ENCODE measurements around the gene VPS25. TPM values are rescaled to one million over a fixed set of nuclear protein-coding genes. Genes with fewer than 3 reads are reported as not detected.

Gene VPS25
- total and polyA plus RNA-seq, 9 of the 15 experiments (the other 6 are each of a cell fraction or from before 2014, with no cell fraction given), result 123 to 352 (median 180) TPM

GRCh38 chr17:42743595-42744282, 29.5 kb upstream of the VPS25 start (continued):
- TF ChIP-seq MAZ (CRISPR knock-in tag; conservative IDR thresholded peaks at IDR 0.05 in 1 of 2, IDR thresholded peaks at IDR 0.05 in 1 of 2) (0 out of 4 replicates have a peak, but pooled peaks of 1 of the 2 experiments have one; percentile 22), PHF8 (IDR thresholded peaks at IDR 0.05; ENCODE audit: borderline replicate concordance, low read length) (no peak), E2F1 (CRISPR knock-in tag; IDR thresholded peaks at IDR 0.05) (no peak), SMARCA5 (IDR thresholded peaks at IDR 0.05) (no peak), KDM2B (CRISPR knock-in tag; IDR thresholded peaks at IDR 0.05) (no peak), TAL1 (IDR thresholded peaks at IDR 0.05) (peak; percentile 95), HDAC2 (IDR thresholded peaks at IDR 0.05) (peak; percentile 43; the same call in 1 of the 2 replicates), ETS1 (conservative IDR thresholded peaks at IDR 0.05; ENCODE audit: control insufficient read depth, low read depth, low read length) (no peak), RBBP5 (IDR thresholded peaks at IDR 0.05; ENCODE audit: borderline replicate concordance, insufficient read depth, low read length, poor library complexity, severe bottlenecking) (peak; percentile 54), ZNF311 (CRISPR knock-in tag; IDR thresholded peaks at IDR 0.05) (no peak), ZNF124 (CRISPR knock-in tag; IDR thresholded peaks at IDR 0.05) (no peak), TAF15 (IDR thresholded peaks at IDR 0.05; ENCODE audit: low read depth, low read length) (no peak), ZC3H11A (IDR thresholded peaks at IDR 0.05; ENCODE audit: low read depth, low read length) (no peak), EP400 (IDR thresholded peaks at IDR 0.05) (peak; percentile 47; the same call in 1 of the 2 replicates), ZEB2 (IDR thresholded peaks at IDR 0.05) (peak; percentile 73), ARID3A (IDR thresholded peaks at IDR 0.05; ENCODE audit: borderline replicate concordance, low read depth, low read length) (peak; percentile 58; the same call in 1 of the 2 replicates), ZNF589 (CRISPR knock-in tag; IDR thresholded peaks at IDR 0.05; ENCODE audit: low read depth) (no peak), SIRT6 (IDR thresholded peaks at IDR 0.05; ENCODE audit: low read depth, low read length) (no peak), FOSL1 (tag; conservative IDR thresholded peaks at IDR 0.05) (peak; percentile 41; the same call in 1 of the 2 replicates), NR2C2 (CRISPR knock-in tag; IDR thresholded peaks at IDR 0.05) (no peak), NR2C2 (tag; IDR thresholded peaks at IDR 0.05) (no peak), ATF7 (IDR thresholded peaks at IDR 0.05) (peak; percentile 21; the same call in 1 of the 2 replicates), SOX6 (IDR thresholded peaks at IDR 0.05) (peak; percentile 93), ZNF57 (CRISPR knock-in tag; IDR thresholded peaks at IDR 0.05) (no peak), CBX3 (IDR thresholded peaks at IDR 0.05; ENCODE audit: borderline replicate concordance in 1 of 2, low read length in 2 of 2) (no peak), GABPB2 (CRISPR knock-in tag; conservative IDR thresholded peaks at IDR 0.05) (no peak)
